ENCODE measurements around the gene FBN1. TPM values are rescaled to one million over a fixed set of nuclear protein-coding genes. Genes with fewer than 3 reads are reported as not detected.
A peak's percentile ranks its signal among the peaks of the same experiment; 100 is the strongest.

Gene FBN1
- total RNA-seq, 1 experiment from 2014 or later = 17.2 TPM

GRCh38 chr15:48653913-48654670, 8.6 kb upstream of the FBN1 start:
- no peak for DNase-seq (ENCODE audit: low spot score)
- in situ Hi-C loops (cut with HindIII; ENCODE audit: low sequenced_read_pairs) = no loop called here

GRCh38 chr15:48653216-48653615, 7.7 kb upstream of the FBN1 start:
- in situ Hi-C loops (cut with HindIII; ENCODE audit: low sequenced_read_pairs) = no loop called here
- DNase-seq (ENCODE audit: low spot score) = no peak

- in situ Hi-C loops (cut with HindIII; ENCODE audit: low sequenced_read_pairs) = no loop called here
- DNase-seq (ENCODE audit: low spot score) = no peak
Observed at GRCh38 chr15:48652510-48653076, 7.1 kb upstream of the FBN1 start.

- no peak for DNase-seq (ENCODE audit: low spot score)
- in situ Hi-C loops (cut with HindIII; ENCODE audit: low sequenced_read_pairs) = no loop called here
Observed at GRCh38 chr15:48650931-48651330, 5.4 kb upstream of the FBN1 start.

GRCh38 chr15:48647962-48648361, 2.5 kb upstream of the FBN1 start:
- DNase-seq (ENCODE audit: low spot score) = peak; percentile 31
- in situ Hi-C loops (cut with HindIII; ENCODE audit: low sequenced_read_pairs) = no loop called here

GRCh38 chr15:48646331-48646730, 822 bp upstream of the FBN1 start:
- in situ Hi-C loops (cut with HindIII; ENCODE audit: low sequenced_read_pairs) = no loop called here
- DNase-seq (ENCODE audit: low spot score) = no peak

GRCh38 chr15:48644827-48645557, 517 bp downstream of the FBN1 start:
- in situ Hi-C loops (cut with HindIII; ENCODE audit: low sequenced_read_pairs) = no loop called here
- peak; percentile 17 for DNase-seq (ENCODE audit: low spot score)

- in situ Hi-C loops (cut with HindIII; ENCODE audit: low sequenced_read_pairs) = no loop called here
- DNase-seq (ENCODE audit: low spot score) = no peak
Observed at GRCh38 chr15:48644467-48644826, 1.1 kb downstream of the FBN1 start.

GRCh38 chr15:48643776-48644466, 1.6 kb downstream of the FBN1 start:
- no peak for DNase-seq (ENCODE audit: low spot score)
- in situ Hi-C loops (cut with HindIII; ENCODE audit: low sequenced_read_pairs) = no loop called here

- in situ Hi-C loops (cut with HindIII; ENCODE audit: low sequenced_read_pairs) = no loop called here
Observed at GRCh38 chr15:48643206-48643605, 2.3 kb downstream of the FBN1 start.

GRCh38 chr15:48642795-48643194, 2.7 kb downstream of the FBN1 start:
- in situ Hi-C loops (cut with HindIII; ENCODE audit: low sequenced_read_pairs) = no loop called here
- DNase-seq (ENCODE audit: low spot score) = no peak

More at GRCh38 chr15:48643206-48643605, 2.3 kb downstream of the FBN1 start:
- no peak for DNase-seq (ENCODE audit: low spot score)

GRCh38 chr15:48641416-48641815, 4.1 kb downstream of the FBN1 start:
- DNase-seq (ENCODE audit: low spot score) = peak; percentile 14

GRCh38 chr15:48638963-48639362, 6.5 kb downstream of the FBN1 start:
- in situ Hi-C loops (cut with HindIII; ENCODE audit: low sequenced_read_pairs) = no loop called here

More at GRCh38 chr15:48641416-48641815, 4.1 kb downstream of the FBN1 start:
- in situ Hi-C loops (cut with HindIII; ENCODE audit: low sequenced_read_pairs) = no loop called here

GRCh38 chr15:48637639-48638038, 7.9 kb downstream of the FBN1 start:
- DNase-seq (ENCODE audit: low spot score) = no peak
- in situ Hi-C loops (cut with HindIII; ENCODE audit: low sequenced_read_pairs) = no loop called here

More at GRCh38 chr15:48638963-48639362, 6.5 kb downstream of the FBN1 start:
- DNase-seq (ENCODE audit: low spot score) = no peak

- DNase-seq (ENCODE audit: low spot score) = no peak
- in situ Hi-C loops (cut with HindIII; ENCODE audit: low sequenced_read_pairs) = no loop called here
Observed at GRCh38 chr15:48636511-48636910, 9.0 kb downstream of the FBN1 start.

- in situ Hi-C loops (cut with HindIII; ENCODE audit: low sequenced_read_pairs) = no loop called here
- no peak for DNase-seq (ENCODE audit: low spot score)
Observed at GRCh38 chr15:48634893-48635292, 10.6 kb downstream of the FBN1 start.

- in situ Hi-C loops (cut with HindIII; ENCODE audit: low sequenced_read_pairs) = no loop called here
- no peak for DNase-seq (ENCODE audit: low spot score)
Observed at GRCh38 chr15:48634096-48634495, 11.4 kb downstream of the FBN1 start.

GRCh38 chr15:48632651-48633050, 12.9 kb downstream of the FBN1 start:
- DNase-seq (ENCODE audit: low spot score) = no peak

GRCh38 chr15:48631176-48631770, 14.2 kb downstream of the FBN1 start:
- in situ Hi-C loops (cut with HindIII; ENCODE audit: low sequenced_read_pairs) = no loop called here
- no peak for DNase-seq (ENCODE audit: low spot score)

More at GRCh38 chr15:48632651-48633050, 12.9 kb downstream of the FBN1 start:
- in situ Hi-C loops (cut with HindIII; ENCODE audit: low sequenced_read_pairs) = no loop called here

All from G401 (cell line).